ENCODE measurements around the gene LRMDA.
"Not testable (repeated sequence)": the region's sequence is repeated elsewhere in the genome, so short reads cannot be mapped to it uniquely, and the experiment has no call there.

LRMDA gene

GRCh38 chr10:75499556-75500160, 68.2 kb downstream of the LRMDA start:
- in situ Hi-C loops (cut with HindIII; ENCODE audit: low sequenced_read_pairs): no loop called here

GRCh38 chr10:75502389-75502788, 71.0 kb downstream of the LRMDA start:
- in situ Hi-C loops (cut with HindIII; ENCODE audit: low sequenced_read_pairs): no loop called here

GRCh38 chr10:75502838-75503237, 71.4 kb downstream of the LRMDA start:
- in situ Hi-C loops (cut with HindIII; ENCODE audit: low sequenced_read_pairs): no loop called here

- in situ Hi-C loops (cut with HindIII; ENCODE audit: low sequenced_read_pairs): no loop called here
Measured at GRCh38 chr10:75505293-75505692, 73.9 kb downstream of the LRMDA start.

GRCh38 chr10:75505840-75506506, 74.5 kb downstream of the LRMDA start:
- in situ Hi-C loops (cut with HindIII; ENCODE audit: low sequenced_read_pairs): no loop called here

- in situ Hi-C loops (cut with HindIII; ENCODE audit: low sequenced_read_pairs): no loop called here
Measured at GRCh38 chr10:75506930-75507329, 75.5 kb downstream of the LRMDA start.

GRCh38 chr10:75507469-75507868, 76.0 kb downstream of the LRMDA start:
- in situ Hi-C loops (cut with HindIII; ENCODE audit: low sequenced_read_pairs): no loop called here

- in situ Hi-C loops (cut with HindIII; ENCODE audit: low sequenced_read_pairs): no loop called here
Measured at GRCh38 chr10:75508239-75508813, 76.9 kb downstream of the LRMDA start.

- in situ Hi-C loops (cut with HindIII; ENCODE audit: low sequenced_read_pairs): no loop called here
Measured at GRCh38 chr10:75508814-75509306, 77.4 kb downstream of the LRMDA start.

GRCh38 chr10:75509706-75510105, 78.3 kb downstream of the LRMDA start:
- in situ Hi-C loops (cut with HindIII; ENCODE audit: low sequenced_read_pairs): no loop called here

GRCh38 chr10:75511011-75511410, 79.6 kb downstream of the LRMDA start:
- in situ Hi-C loops (cut with HindIII; ENCODE audit: low sequenced_read_pairs): no loop called here

GRCh38 chr10:75512203-75512933, 80.9 kb downstream of the LRMDA start:
- in situ Hi-C loops (cut with HindIII; ENCODE audit: low sequenced_read_pairs): no loop called here

GRCh38 chr10:75513292-75513885, 82.0 kb downstream of the LRMDA start:
- in situ Hi-C loops (cut with HindIII; ENCODE audit: low sequenced_read_pairs): no loop called here

- in situ Hi-C loops (cut with HindIII; ENCODE audit: low sequenced_read_pairs): no loop called here
Measured at GRCh38 chr10:75514830-75515229, 83.4 kb downstream of the LRMDA start.

GRCh38 chr10:75516154-75516553, 84.7 kb downstream of the LRMDA start:
- in situ Hi-C loops (cut with HindIII; ENCODE audit: low sequenced_read_pairs): not testable (repeated sequence)

- in situ Hi-C loops (cut with HindIII; ENCODE audit: low sequenced_read_pairs): not testable (repeated sequence)
Measured at GRCh38 chr10:75519213-75519612, 87.8 kb downstream of the LRMDA start.

GRCh38 chr10:75521194-75521829, 89.9 kb downstream of the LRMDA start:
- in situ Hi-C loops (cut with HindIII; ENCODE audit: low sequenced_read_pairs): not testable (repeated sequence)

- in situ Hi-C loops (cut with HindIII; ENCODE audit: low sequenced_read_pairs): no loop called here
Measured at GRCh38 chr10:75525067-75525466, 93.6 kb downstream of the LRMDA start.

GRCh38 chr10:75525646-75526045, 94.2 kb downstream of the LRMDA start:
- in situ Hi-C loops (cut with HindIII; ENCODE audit: low sequenced_read_pairs): no loop called here

- in situ Hi-C loops (cut with HindIII; ENCODE audit: low sequenced_read_pairs): no loop called here
Measured at GRCh38 chr10:75527542-75527941, 96.1 kb downstream of the LRMDA start.

GRCh38 chr10:75528392-75528791, 97.0 kb downstream of the LRMDA start:
- in situ Hi-C loops (cut with HindIII; ENCODE audit: low sequenced_read_pairs): no loop called here
